GM19035 (cell line): ENCODE measurements around the gene ZFR.
"Not testable (repeated sequence)": the region's sequence is repeated elsewhere in the genome, so short reads cannot be mapped to it uniquely, and the experiment has no call there.

Source experiments
- ATAC-seq: cut with Tn5 transposase; IDR thresholded peaks from one replicate; pipeline ENCODE4 v1.9.1; 2021; ENCODE audit not compliant: unreplicated experiment

ZFR gene

GRCh38 chr5:32413466-32414263 lies 30.9 kb downstream of the ZFR start:
- no peak for ATAC-seq

- ATAC-seq = no peak
These were observed 33.9 kb downstream of the ZFR start for GRCh38 chr5:32410630-32411029.

GRCh38 chr5:32406650-32407049 lies 37.9 kb downstream of the ZFR start:
- no peak for ATAC-seq

GRCh38 chr5:32405507-32405906 lies 39.0 kb downstream of the ZFR start:
- ATAC-seq = no peak

GRCh38 chr5:32403760-32404159 lies 40.8 kb downstream of the ZFR start:
- no peak for ATAC-seq

- no peak for ATAC-seq
These were observed 44.1 kb downstream of the ZFR start for GRCh38 chr5:32400401-32400800.

- ATAC-seq = not testable (repeated sequence)
These were observed 45.8 kb downstream of the ZFR start for GRCh38 chr5:32398754-32399153.

- ATAC-seq = no peak
These were observed 49.6 kb downstream of the ZFR start for GRCh38 chr5:32394981-32395380.

- no peak for ATAC-seq
These were observed 52.5 kb downstream of the ZFR start for GRCh38 chr5:32392039-32392438.

- ATAC-seq = no peak
These were observed 53.5 kb downstream of the ZFR start for GRCh38 chr5:32390819-32391591.

GRCh38 chr5:32388432-32389129 lies 56.0 kb downstream of the ZFR start:
- ATAC-seq = no peak

- ATAC-seq = no peak
These were observed 56.7 kb downstream of the ZFR start for GRCh38 chr5:32387841-32388240.

- ATAC-seq = no peak
These were observed 57.3 kb downstream of the ZFR start for GRCh38 chr5:32387211-32387610.

- no peak for ATAC-seq
These were observed 59.9 kb downstream of the ZFR start for GRCh38 chr5:32384621-32385020.

- no peak for ATAC-seq
These were observed 61.0 kb downstream of the ZFR start for GRCh38 chr5:32383586-32383985.

- no peak for ATAC-seq
These were observed 61.5 kb downstream of the ZFR start for GRCh38 chr5:32383065-32383464.

GRCh38 chr5:32379421-32379820 lies 65.1 kb downstream of the ZFR start:
- ATAC-seq = no peak

GRCh38 chr5:32378966-32379365 lies 65.6 kb downstream of the ZFR start:
- no peak for ATAC-seq

- ATAC-seq = no peak
These were observed 74.9 kb downstream of the ZFR start for GRCh38 chr5:32369542-32370155.

GRCh38 chr5:32369032-32369431 lies 75.5 kb downstream of the ZFR start:
- no peak for ATAC-seq

GRCh38 chr5:32367271-32367670 lies 77.3 kb downstream of the ZFR start:
- ATAC-seq = not testable (repeated sequence)
